K562 treated with DMSO at 1 percent for 48 hours (cell line): ENCODE results near the gene HEPH. TPM values are rescaled to one million over a fixed set of nuclear protein-coding genes. Genes with fewer than 3 reads are reported as not detected.

ENCODE experiments used
- total RNA-seq: library from RNA; unstranded; fragments of 300-600 nt; gene quantifications from 2 replicates; pipeline ENCODE4 v1.2.3, GENCODE V29; 2022; ENCODE audit warnings: low replicate concordance; ENCODE audit errors: extremely low read depth

Gene HEPH
- not detected in 2 replicates for total RNA-seq

GRCh38 chrX:66163849-66164411 is at the start of gene HEPH:
HEPH (plus strand) TSS chrX:66164247; CDS start chrX:66170571, 6,324 bp downstream.

Other genes starting within 250 kb of the HEPH start
- not detected in 2 replicates for gene VSIG4, start 124.2 kb upstream of the HEPH start, total RNA-seq